Measurements from ENCODE around the gene MYH10.

DNA sequence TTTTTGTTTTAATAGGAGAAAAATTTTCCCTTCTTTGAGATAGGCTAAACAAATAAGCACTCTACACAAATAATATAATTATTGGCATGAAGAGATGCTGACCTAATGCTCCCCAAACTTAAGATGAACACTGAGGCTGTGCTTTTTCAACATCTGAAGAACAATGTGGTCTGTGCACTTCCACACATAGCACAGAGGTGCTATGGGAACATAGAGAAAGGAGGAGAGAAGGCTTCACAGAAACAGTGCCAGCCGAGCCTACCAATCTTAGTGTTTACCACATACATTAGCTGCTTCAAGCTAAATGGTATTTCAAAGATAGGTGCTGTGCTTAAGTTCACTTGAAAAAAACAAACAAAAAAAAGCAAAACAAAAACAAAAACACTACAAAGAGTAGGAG, 72.4 kb downstream of the MYH10 start:
- no peak for TF ChIP-seq CTCF (IDR thresholded peaks at IDR 0.05; ENCODE audit: borderline replicate concordance, extremely low read depth, low read length, poor library complexity, severe bottlenecking)
- no peak for TF ChIP-seq EZH2 (IDR thresholded peaks at IDR 0.05; ENCODE audit: borderline replicate concordance, low read depth, low read length, severe bottlenecking)

All from DND-41 (cell line).